GM23338 (cell line): ENCODE measurements around the gene STARD8. TPM values are rescaled to one million over a fixed set of nuclear protein-coding genes. Genes with fewer than 3 reads are reported as not detected.

Experiments
- ATAC-seq: fragments of 200-7000 bp; cut with Tn5 transposase; 3 replicates; pipeline ENCODE4 v1.9.1; 2020
- DNase-seq: peaks from one replicate; pipeline ENCODE4 v3.0.0-alpha.2; 2015; ENCODE audit warnings: low spot score
- H2AFZ ChIP-seq: fragments of 200-600 bp; sonication (generic); 2 replicates; pipeline ENCODE4 v1.8.0; 2016; ENCODE audit warnings: antibody characterized with exemption, mild to moderate bottlenecking, moderate library complexity
- H3F3A ChIP-seq: fragments of 200-600 bp; sonication (generic); replicated peaks from 2 replicates; pipeline ENCODE4 v1.8.0; 2017; ENCODE audit warnings: antibody characterized with exemption, mixed run types, low read depth
- H3K27ac ChIP-seq: fragments of 200-600 bp; sonication (generic); 2 replicates; pipeline ENCODE4 v1.6.1; 2016; ENCODE audit warnings: low read depth
- H3K27me3 ChIP-seq: fragments of 200-600 bp; sonication (generic); 2 replicates; pipeline ENCODE4 v1.8.0; 2016; ENCODE audit warnings: mild to moderate bottlenecking, mixed run types, moderate library complexity; ENCODE audit not compliant: insufficient read depth
- H3K36me3 ChIP-seq: fragments of 200-600 bp; sonication (generic); 2 replicates; pipeline ENCODE4 v1.8.0; 2016; ENCODE audit warnings: mild to moderate bottlenecking; ENCODE audit not compliant: insufficient read depth
- H3K4me1 ChIP-seq: fragments of 200-600 bp; sonication (generic); 2 replicates; pipeline ENCODE4 v1.8.0; 2016; ENCODE audit warnings: mild to moderate bottlenecking, moderate library complexity; ENCODE audit not compliant: insufficient read depth
- H3K4me2 ChIP-seq: fragments of 200-600 bp; sonication (generic); 2 replicates; pipeline ENCODE4 v1.7.1; 2017; ENCODE audit warnings: mixed run types
- H3K4me3 ChIP-seq: fragments of 200-600 bp; sonication (generic); 2 replicates; pipeline ENCODE4 v1.6.1; 2016; ENCODE audit warnings: mixed run types
- H3K79me2 ChIP-seq: fragments of 200-600 bp; sonication (generic); replicated peaks from 2 replicates; pipeline ENCODE4 v1.8.0; 2017; ENCODE audit warnings: mild to moderate bottlenecking; ENCODE audit not compliant: insufficient read depth
- H3K9me2 ChIP-seq: fragments of 200-600 bp; sonication (generic); 2 replicates; pipeline ENCODE4 v1.8.0; 2017; ENCODE audit not compliant: insufficient read depth
- H4K20me1 ChIP-seq: fragments of 200-600 bp; sonication (generic); replicated peaks from 2 replicates; pipeline ENCODE4 v1.8.0; 2017; ENCODE audit warnings: mild to moderate bottlenecking; ENCODE audit not compliant: insufficient read depth
- H3K27ac Mint-ChIP-seq: 2 replicates; pipeline ENCODE4 v1.8.0; 2020; ENCODE audit warnings: inconsistent platforms, mild to moderate bottlenecking, moderate library complexity, mixed read lengths
- H3K27me3 Mint-ChIP-seq: 3 replicates; pipeline ENCODE4 v1.8.0; 2022; ENCODE audit warnings: low read depth, mild to moderate bottlenecking, moderate library complexity, mixed read lengths, inconsistent platforms; ENCODE audit not compliant: insufficient read depth, poor library complexity
- H3K36me3 Mint-ChIP-seq: 3 replicates; pipeline ENCODE4 v1.8.0; 2021; ENCODE audit warnings: low read depth, mild to moderate bottlenecking, inconsistent platforms, moderate library complexity, mixed read lengths
- H3K4me1 Mint-ChIP-seq: 3 replicates; pipeline ENCODE4 v1.8.0; 2020; ENCODE audit warnings: mild to moderate bottlenecking, inconsistent platforms, mixed read lengths
- H3K4me3 Mint-ChIP-seq: 3 replicates; pipeline ENCODE4 v1.8.0; 2021; ENCODE audit warnings: moderate library complexity, mild to moderate bottlenecking, inconsistent platforms, mixed read lengths
- H3K9me3 Mint-ChIP-seq: 3 replicates; pipeline ENCODE4 v1.8.0; 2020; ENCODE audit warnings: moderate library complexity, mild to moderate bottlenecking, inconsistent platforms, mixed read lengths
- CREB1 ChIP-seq: fragments of 250-450 bp; sonication (Bioruptor Pico); IDR thresholded peaks from 2 replicates; pipeline ENCODE4 v1.5.0; 2020; ENCODE audit warnings: low read depth, mild to moderate bottlenecking, moderate library complexity
- CTCF ChIP-seq, 2 experiments: fragments of 200-600 bp in 1 of 2; sonication (generic) in 1 of 2; conservative IDR thresholded peaks; 2 replicates each; pipeline versions ENCODE4 v1.5.1 to v1.6.1; 2016 to 2017; ENCODE audit warnings: antibody characterized with exemption in 2 of 2, low read depth in 2 of 2, mild to moderate bottlenecking in 2 of 2, moderate library complexity in 1 of 2
- ETS1 ChIP-seq: IDR thresholded peaks from 2 replicates; pipeline ENCODE4 v1.6.1; 2016; ENCODE audit warnings: antibody characterized with exemption
- EZH2 ChIP-seq: fragments of 200-600 bp; sonication (generic); IDR thresholded peaks from one replicate; pipeline ENCODE4 v1.8.0; 2017; ENCODE audit warnings: antibody characterized with exemption, mild to moderate bottlenecking, low read depth; ENCODE audit not compliant: unreplicated experiment
- JUNB ChIP-seq: IDR thresholded peaks from one replicate; pipeline ENCODE4 v1.6.1; 2016; ENCODE audit warnings: antibody characterized with exemption; ENCODE audit not compliant: unreplicated experiment
- POLR2AphosphoS5 ChIP-seq: IDR thresholded peaks from 2 replicates; pipeline ENCODE4 v1.6.1; 2016; ENCODE audit warnings: antibody characterized with exemption, low read depth
- STAT1 ChIP-seq: IDR thresholded peaks from one replicate; pipeline ENCODE4 v1.6.1; 2016; ENCODE audit warnings: antibody characterized with exemption; ENCODE audit not compliant: unreplicated experiment
- ZNF114 ChIP-seq: fragments of 250-450 bp; sonication (Bioruptor Pico); IDR thresholded peaks from 2 replicates; pipeline ENCODE4 v1.5.0; 2020; ENCODE audit warnings: mild to moderate bottlenecking, moderate library complexity
- polyA plus RNA-seq: library from polyadenylated mRNA; unstranded; fragments of >200 nt; fragmentation: Nextera tagmentation; extraction: Ambion mirVana; gene quantifications from 2 replicates; pipeline ENCODE4 v1.2.1, GENCODE V29; 2016
- total RNA-seq: library from RNA; depleted of rRNA; stranded (reverse); fragments of >200 nt; shearing (Covaris generic); gene quantifications from 2 replicates; pipeline ENCODE4 v1.2.3, GENCODE V29; 2014
- TF ChIP-seq, protein P1 (sequence below): IDR thresholded peaks from one replicate; pipeline ENCODE4 v1.6.1; 2018; ENCODE audit warnings: antibody characterized with exemption; ENCODE audit not compliant: unreplicated experiment

Gene STARD8
- total and polyA plus RNA-seq, 2 experiments from 2014 or later = 0.74 to 5.6 TPM

GRCh38 chrX:68755616-68756125 is 108.2 kb downstream of the STARD8 start:
- TF ChIP-seq ETS1 (no peak), CREB1 (no peak), JUNB (no peak), ZNF114 (CRISPR knock-in tag) (no peak), CTCF (conservative IDR thresholded peaks at IDR 0.05; ENCODE audit: low read depth in 2 of 2) (no peak), STAT1 (no peak)
- TF ChIP-seq, protein P1, sequence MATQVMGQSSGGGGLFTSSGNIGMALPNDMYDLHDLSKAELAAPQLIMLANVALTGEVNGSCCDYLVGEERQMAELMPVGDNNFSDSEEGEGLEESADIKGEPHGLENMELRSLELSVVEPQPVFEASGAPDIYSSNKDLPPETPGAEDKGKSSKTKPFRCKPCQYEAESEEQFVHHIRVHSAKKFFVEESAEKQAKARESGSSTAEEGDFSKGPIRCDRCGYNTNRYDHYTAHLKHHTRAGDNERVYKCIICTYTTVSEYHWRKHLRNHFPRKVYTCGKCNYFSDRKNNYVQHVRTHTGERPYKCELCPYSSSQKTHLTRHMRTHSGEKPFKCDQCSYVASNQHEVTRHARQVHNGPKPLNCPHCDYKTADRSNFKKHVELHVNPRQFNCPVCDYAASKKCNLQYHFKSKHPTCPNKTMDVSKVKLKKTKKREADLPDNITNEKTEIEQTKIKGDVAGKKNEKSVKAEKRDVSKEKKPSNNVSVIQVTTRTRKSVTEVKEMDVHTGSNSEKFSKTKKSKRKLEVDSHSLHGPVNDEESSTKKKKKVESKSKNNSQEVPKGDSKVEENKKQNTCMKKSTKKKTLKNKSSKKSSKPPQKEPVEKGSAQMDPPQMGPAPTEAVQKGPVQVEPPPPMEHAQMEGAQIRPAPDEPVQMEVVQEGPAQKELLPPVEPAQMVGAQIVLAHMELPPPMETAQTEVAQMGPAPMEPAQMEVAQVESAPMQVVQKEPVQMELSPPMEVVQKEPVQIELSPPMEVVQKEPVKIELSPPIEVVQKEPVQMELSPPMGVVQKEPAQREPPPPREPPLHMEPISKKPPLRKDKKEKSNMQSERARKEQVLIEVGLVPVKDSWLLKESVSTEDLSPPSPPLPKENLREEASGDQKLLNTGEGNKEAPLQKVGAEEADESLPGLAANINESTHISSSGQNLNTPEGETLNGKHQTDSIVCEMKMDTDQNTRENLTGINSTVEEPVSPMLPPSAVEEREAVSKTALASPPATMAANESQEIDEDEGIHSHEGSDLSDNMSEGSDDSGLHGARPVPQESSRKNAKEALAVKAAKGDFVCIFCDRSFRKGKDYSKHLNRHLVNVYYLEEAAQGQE = no peak
- no peaks in the 10 kb centered on the region for H3K27me3 Mint-ChIP-seq
- Histone ChIP-seq H3K27ac (no peak overlapping the region), H3K9me2 (no peaks in the 10 kb centered on the region), H3F3A (no peaks in the 10 kb centered on the region), H4K20me1 (no peaks in the 10 kb centered on the region), H3K36me3 (no peaks in the 10 kb centered on the region), H3K4me1 (no peaks in the 10 kb centered on the region), H3K27me3 (no peaks in the 10 kb centered on the region), H3K4me3 (no peak overlapping the region), H3K79me2 (no peaks in the 10 kb centered on the region), H3K4me2 (no peak overlapping the region), H2AFZ (no peak overlapping the region)
- no peaks in the 10 kb centered on the region for H3K4me1 Mint-ChIP-seq
- H3K4me3 Mint-ChIP-seq = no peak overlapping the region
- ATAC-seq = no peak
- no peaks in the 10 kb centered on the region for H3K36me3 Mint-ChIP-seq
- no peak overlapping the region for H3K27ac Mint-ChIP-seq
- peaks cover 3% of the 10 kb centered on the region; the same call in 1 of the 3 replicates for H3K9me3 Mint-ChIP-seq
- no peak for DNase-seq

DNA sequence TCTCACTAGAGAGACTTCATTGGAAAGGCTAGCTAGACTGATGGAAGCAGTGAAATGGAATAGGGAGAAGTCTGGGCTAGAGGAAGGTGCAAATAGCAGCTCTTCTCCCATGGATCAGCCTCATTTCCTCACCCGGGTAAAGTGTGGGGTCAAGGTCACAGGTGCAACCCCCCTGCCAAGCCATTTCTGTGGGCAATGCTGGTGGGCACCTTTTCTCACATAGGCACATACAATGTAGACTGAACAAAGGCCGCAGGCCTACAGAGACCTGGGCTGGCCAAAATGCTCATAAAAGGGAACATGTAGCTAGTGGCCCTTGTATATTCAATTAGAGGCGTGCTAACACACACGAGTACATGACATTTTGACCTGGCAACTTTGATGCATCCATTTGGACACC is 109.9 kb downstream of the STARD8 start:
- H3K4me3 ChIP-seq = no peak overlapping the region
- ATAC-seq (no peak), DNase-seq (no peak)
- Mint-ChIP-seq H3K27me3 (no peaks in the 10 kb centered on the region), H3K27ac (no peak overlapping the region), H3K4me3 (no peak overlapping the region), H3K36me3 (no peaks in the 10 kb centered on the region), H3K9me3 (peaks cover 3% of the 10 kb centered on the region; the same call in 1 of the 3 replicates), H3K4me1 (no peaks in the 10 kb centered on the region)
- H3K27me3 ChIP-seq = no peaks in the 10 kb centered on the region
- H4K20me1 ChIP-seq = no peaks in the 10 kb centered on the region
- no peaks in the 10 kb centered on the region for H3F3A ChIP-seq
- H3K79me2 ChIP-seq = no peaks in the 10 kb centered on the region
- no peak overlapping the region for H2AFZ ChIP-seq
- no peaks in the 10 kb centered on the region for H3K4me1 ChIP-seq
- no peak overlapping the region for H3K4me2 ChIP-seq
- H3K36me3 ChIP-seq = no peaks in the 10 kb centered on the region
- H3K27ac ChIP-seq = no peak overlapping the region
- H3K9me2 ChIP-seq = no peaks in the 10 kb centered on the region
- TF ChIP-seq POLR2AphosphoS5 (no peak), STAT1 (no peak), ZNF114 (CRISPR knock-in tag) (no peak), CREB1 (no peak), EZH2 (no peak)
